GM18873 (cell line): ENCODE measurements around the gene SLCO2B1.

Experiments used
- ATAC-seq: cut with Tn5 transposase; IDR thresholded peaks from one replicate; pipeline ENCODE4 v1.9.1; 2021; ENCODE audit warnings: mild to moderate bottlenecking, moderate library complexity, moderate number of reproducible peaks; ENCODE audit not compliant: unreplicated experiment, low FRiP score

The SLCO2B1 gene

DNA sequence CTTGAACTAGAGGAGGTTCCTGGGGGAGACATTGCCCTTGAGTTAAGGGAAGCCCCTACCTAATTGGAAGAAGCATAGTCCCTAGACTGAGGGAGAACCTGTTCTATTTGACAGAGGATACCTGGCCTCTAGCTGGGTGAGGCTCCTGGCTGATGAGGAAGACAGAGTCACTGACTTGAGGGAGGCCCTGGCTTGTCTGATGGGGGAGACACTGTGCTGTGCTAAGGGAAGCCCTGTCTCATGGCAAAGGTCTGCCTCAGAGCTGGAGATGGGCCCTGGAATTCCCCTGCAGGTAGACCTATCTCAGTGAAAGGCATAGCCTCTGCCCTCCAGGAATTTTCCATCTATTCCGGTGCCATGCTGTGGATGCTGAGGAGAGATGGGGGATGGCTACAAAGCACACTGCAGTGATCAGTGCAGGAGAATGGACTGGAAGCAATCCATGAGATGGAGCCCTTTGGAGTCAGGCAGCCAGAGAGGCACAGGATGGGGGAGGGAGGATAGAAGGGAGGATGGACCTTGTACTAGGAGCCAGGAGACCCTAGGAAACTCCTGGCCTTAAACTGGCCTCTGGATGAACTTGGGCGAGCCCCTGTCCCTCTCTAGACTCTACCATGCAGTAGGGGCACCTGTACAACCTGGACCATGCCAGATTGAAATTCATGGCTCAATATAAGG lies 39.9 kb downstream of the SLCO2B1 start:
- no peak for ATAC-seq

DNA sequence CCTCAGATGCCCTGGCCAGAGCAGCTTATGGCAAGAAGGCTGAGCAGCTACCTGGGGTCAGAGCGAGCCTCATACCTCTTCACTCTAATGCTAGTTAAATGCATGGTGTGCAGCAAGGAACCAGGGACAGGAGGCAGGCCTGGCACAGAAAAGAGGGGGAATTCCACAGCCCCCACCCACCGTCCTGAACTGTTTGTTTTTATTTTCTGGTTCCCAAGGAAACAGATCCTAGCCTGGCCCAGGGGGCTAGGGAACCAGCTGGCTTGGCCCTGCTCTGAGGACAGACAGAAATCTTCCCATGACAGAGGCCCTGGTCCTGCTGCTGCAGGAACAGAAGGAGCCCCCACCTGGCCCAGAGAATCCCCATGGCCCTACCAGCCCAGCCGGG lies 40.4 kb downstream of the SLCO2B1 start:
- ATAC-seq = no peak

- ATAC-seq = no peak
Measured at GRCh38 chr11:75193271-75193670, 42.4 kb downstream of the SLCO2B1 start.

DNA sequence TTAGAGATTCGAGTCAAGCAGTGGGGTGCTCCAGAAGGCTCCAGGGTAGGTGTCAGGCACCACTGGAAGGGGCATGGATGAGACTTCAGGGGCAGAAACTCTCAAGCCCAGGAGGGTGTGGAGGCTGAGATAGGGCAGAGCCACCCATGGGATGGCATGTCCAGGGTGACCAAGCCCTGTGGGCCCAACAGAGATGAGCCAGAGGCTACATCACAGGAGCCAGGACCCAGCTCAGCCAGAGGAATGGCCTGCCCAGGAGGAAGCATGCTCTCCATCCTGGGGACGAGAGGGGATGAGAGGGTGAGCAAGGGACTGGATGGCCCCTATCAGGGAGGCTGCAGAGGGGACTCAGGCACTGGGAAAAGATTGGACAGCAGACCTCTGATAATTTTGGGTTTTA lies 42.8 kb downstream of the SLCO2B1 start:
- ATAC-seq = no peak

DNA sequence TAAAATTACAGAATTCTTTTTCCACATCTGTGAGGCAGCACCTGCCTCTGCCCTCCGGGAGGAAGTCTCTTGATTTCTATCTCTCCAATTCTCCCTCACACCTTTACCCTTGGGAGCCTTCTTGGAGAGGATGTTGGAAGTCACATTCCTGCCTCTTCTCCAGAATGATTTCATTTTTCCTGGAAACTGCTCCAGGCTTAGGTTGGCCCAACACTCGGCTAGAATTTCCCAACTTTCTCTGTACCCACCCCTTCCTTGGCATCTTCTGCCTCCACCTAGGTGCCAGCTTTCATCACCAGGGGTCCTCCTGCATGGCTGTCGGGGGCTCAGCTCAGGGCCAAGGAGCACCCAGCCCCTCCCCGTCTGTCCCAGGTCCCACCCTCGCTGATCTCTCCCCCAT lies 43.2 kb downstream of the SLCO2B1 start:
- ATAC-seq = no peak

GRCh38 chr11:75195167-75195962 lies 44.5 kb downstream of the SLCO2B1 start:
- no peak for ATAC-seq

GRCh38 chr11:75196426-75196825 lies 45.5 kb downstream of the SLCO2B1 start:
- ATAC-seq = no peak

GRCh38 chr11:75197512-75198277 lies 46.8 kb downstream of the SLCO2B1 start:
- ATAC-seq = no peak

GRCh38 chr11:75198278-75198973 lies 47.5 kb downstream of the SLCO2B1 start:
- ATAC-seq = no peak

GRCh38 chr11:75199412-75199955 lies 48.6 kb downstream of the SLCO2B1 start:
- ATAC-seq = no peak

DNA sequence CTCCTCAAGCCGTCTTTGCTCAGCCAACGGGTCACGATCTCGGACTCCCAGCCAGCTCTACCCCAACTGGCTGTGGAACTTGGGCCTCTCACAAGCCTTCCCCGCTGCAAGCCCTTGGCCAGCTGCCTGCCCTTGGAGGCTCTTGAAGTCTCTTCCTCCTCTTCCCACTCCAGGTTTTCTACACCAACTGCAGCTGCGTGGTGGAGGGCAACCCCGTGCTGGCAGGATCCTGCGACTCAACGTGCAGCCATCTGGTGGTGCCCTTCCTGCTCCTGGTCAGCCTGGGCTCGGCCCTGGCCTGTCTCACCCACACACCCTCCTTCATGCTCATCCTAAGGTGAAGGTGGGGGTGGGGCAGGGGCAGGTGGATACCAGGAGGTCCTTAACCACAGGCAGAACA lies 49.1 kb downstream of the SLCO2B1 start:
- ATAC-seq = no peak

DNA sequence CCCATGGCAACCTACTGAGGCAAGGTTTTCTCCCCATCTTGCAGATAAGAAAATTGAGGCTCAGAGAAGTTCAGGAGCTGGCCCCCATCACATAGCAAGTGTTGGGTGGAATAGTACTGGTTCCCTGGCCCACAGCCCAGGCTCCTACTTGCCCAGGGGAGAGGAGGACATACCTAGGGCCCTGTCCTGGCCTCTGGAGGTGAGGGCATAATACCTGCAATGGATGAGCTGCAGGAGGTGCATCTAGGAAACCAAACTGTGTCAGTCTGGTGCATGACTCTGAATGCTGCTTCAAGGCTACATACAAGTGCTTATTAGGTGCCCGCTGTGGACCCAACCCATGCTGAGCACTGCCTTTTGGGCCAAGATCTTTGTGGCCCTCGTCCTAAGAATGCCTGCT lies 49.6 kb downstream of the SLCO2B1 start:
- ATAC-seq = no peak

DNA sequence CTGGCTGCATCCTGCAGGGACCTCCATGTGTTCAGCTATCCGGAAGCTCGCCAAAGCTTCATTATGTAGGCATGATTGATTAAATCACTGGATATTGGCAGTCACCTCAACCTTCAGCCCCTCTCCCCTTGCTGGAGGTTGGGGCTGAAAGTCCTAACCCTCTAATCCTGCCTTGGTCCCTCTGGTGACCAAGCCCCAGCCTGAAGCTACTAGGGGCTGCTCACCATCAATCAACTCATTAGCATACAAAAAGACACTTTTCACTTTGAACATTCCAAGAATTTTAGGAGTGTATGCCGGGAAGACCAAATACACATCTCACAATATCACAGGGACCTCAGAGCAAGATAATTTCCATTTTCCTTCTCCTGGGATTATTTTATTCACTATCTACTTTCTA lies 50.9 kb downstream of the SLCO2B1 start:
- ATAC-seq = no peak

GRCh38 chr11:75202195-75202594 lies 51.3 kb downstream of the SLCO2B1 start:
- no peak for ATAC-seq

DNA sequence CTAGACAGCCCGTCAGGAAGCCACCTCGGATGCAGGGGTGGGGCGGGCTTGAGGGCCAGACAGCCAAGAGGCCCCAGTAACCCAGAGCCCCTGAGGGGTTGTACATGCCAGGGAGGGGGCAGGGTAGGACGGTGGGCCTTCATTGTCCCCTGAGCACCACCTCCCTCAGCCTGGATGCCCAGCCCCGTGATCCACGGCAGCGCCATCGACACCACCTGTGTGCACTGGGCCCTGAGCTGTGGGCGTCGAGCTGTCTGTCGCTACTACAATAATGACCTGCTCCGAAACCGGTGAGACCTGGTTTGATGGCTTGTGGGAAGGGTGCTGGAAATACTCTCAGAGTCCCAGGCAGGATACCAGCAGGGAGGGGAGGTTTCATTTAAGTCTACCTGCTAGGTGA lies 52.2 kb downstream of the SLCO2B1 start:
- ATAC-seq = no peak

DNA sequence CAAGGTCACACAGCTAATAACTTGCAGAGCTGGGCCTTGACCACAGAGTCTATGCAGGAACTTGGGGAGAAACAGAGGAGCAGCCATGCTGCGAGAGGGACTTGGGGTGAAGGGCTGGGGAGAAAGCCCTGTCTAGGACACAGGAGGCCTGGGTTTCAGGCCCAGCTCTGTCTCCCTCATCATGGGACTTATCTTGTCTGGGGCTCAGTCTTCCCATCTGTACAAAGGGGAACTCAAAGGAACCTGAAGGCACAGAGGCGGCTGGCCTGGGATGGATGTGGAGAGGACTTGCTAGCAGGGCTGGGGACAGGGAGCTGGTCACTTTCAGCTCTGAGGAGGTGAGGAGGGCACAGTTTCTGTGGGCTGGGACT lies 52.7 kb downstream of the SLCO2B1 start:
- no peak for ATAC-seq

DNA sequence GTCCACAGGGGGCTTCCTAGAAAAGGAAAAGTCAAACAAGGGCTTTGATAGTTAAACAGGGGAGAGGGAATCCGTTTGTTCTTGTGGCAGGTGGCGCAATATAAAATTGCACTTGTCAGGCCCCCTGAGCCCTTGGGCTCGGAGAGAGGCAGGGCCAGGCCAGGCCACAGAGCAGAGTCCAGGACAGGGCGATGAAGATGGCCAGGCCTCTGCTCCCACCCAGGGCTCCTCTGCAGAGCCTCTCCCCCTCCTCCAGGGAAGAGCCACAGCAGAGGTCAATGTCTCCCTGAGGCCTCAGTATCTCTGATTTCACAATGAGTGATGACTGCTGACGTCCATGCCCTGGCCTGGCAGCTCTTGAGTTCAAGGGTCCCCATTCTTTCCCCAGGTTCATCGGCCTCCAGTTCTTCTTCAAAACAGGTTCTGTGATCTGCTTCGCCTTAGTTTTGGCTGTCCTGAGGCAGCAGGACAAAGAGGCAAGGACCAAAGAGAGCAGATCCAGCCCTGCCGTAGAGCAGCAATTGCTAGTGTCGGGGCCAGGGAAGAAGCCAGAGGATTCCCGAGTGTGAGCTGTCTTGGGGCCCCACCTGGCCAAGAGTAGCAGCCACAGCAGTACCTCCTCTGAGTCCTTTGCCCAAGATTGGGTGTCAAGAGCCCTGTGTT lies 53.2 kb downstream of the SLCO2B1 start:
- ATAC-seq = no peak

- ATAC-seq = no peak
Measured at GRCh38 chr11:75204685-75205563, 54.0 kb downstream of the SLCO2B1 start.

DNA sequence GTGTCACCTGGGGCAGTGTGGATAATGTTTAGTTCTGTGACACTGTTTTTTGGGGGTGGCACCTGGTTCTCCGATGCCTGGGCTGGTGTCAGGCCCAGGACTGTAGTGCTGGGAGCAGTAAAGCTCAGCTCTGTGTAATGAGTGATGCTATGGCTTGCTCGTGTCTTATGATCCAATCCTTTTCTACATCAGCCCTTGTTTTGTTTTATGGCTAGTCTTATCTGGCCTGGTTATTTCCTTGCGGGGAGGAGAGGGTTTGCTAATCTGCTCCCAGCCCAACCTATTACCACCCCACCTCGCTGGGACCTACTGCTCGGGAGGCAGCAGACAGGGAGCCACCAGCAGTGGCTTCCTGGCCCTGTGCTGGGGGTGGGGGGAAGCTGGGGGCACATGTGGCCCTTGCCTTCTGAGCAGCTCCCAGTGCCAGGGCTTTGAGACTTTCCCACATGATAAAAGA lies 54.7 kb downstream of the SLCO2B1 start:
- no peak for ATAC-seq
